Neural cell (in vitro differentiated cells): Measurements from ENCODE around the gene ELMO1. TPM values are rescaled to one million over a fixed set of nuclear protein-coding genes. Genes with fewer than 3 reads are reported as not detected.
A peak's percentile ranks its signal among the peaks of the same experiment; 100 is the strongest.

Source experiments
- H2AFZ ChIP-seq: fragments of 200-600, 300-800 bp; sonication (generic), shearing (Covaris generic); 2 replicates; pipeline ENCODE4 v1.6.0; 2014; ENCODE audit warnings: low read depth, mild to moderate bottlenecking, antibody characterized with exemption, low read length, moderate library complexity
- H3F3A ChIP-seq: fragments of 200-600 bp; shearing (Covaris generic); 2 replicates; pipeline ENCODE4 v1.6.1; 2016; ENCODE audit warnings: mild to moderate bottlenecking, moderate library complexity, mixed read lengths, antibody characterized with exemption, low read length; ENCODE audit not compliant: insufficient read depth, poor library complexity, severe bottlenecking
- H3K27ac ChIP-seq: fragments of 200-600, 300-800 bp; sonication (generic), shearing (Covaris generic); 2 replicates; pipeline ENCODE4 v1.5.1; 2014; ENCODE audit warnings: mild to moderate bottlenecking, low read length, moderate library complexity
- H3K27me3 ChIP-seq: fragments of 300-800, 200-600 bp; sonication (generic), shearing (Covaris generic); 2 replicates; pipeline ENCODE4 v1.6.0; 2014; ENCODE audit warnings: mild to moderate bottlenecking, low read depth, low read length, moderate library complexity; ENCODE audit not compliant: insufficient read depth
- H3K36me3 ChIP-seq: fragments of 300-800, 200-600 bp; sonication (generic), shearing (Covaris generic); 2 replicates; pipeline ENCODE4 v1.5.1; 2014; ENCODE audit warnings: mild to moderate bottlenecking, antibody characterized with exemption, low read length, moderate library complexity; ENCODE audit not compliant: insufficient read depth
- H3K4me2 ChIP-seq: fragments of 300-800, 200-600 bp; sonication (generic), shearing (Covaris generic); 2 replicates; pipeline ENCODE4 v1.6.0; 2014; ENCODE audit warnings: mild to moderate bottlenecking, low read length
- H3K4me3 ChIP-seq: fragments of 300-800, 200-600 bp; sonication (generic), shearing (Covaris generic); 2 replicates; pipeline ENCODE4 v1.5.1; 2014; ENCODE audit warnings: mild to moderate bottlenecking, low read length, moderate library complexity
- H3K79me2 ChIP-seq: fragments of 200-600 bp; shearing (Covaris generic); replicated peaks from 2 replicates; pipeline ENCODE4 v1.6.0; 2014; ENCODE audit warnings: mild to moderate bottlenecking, low read length, moderate library complexity; ENCODE audit not compliant: insufficient read depth
- H3K9ac ChIP-seq: fragments of 300-800, 200-600 bp; sonication (generic), shearing (Covaris generic); 2 replicates; pipeline ENCODE4 v1.6.1; 2016; ENCODE audit warnings: mild to moderate bottlenecking, low read length, mixed read lengths
- H3K9me2 ChIP-seq: fragments of 200-600 bp; shearing (Covaris generic); 2 replicates; pipeline ENCODE4 v1.6.1; 2016; ENCODE audit warnings: mild to moderate bottlenecking, low read length, mixed read lengths; ENCODE audit not compliant: insufficient read depth
- H3K9me3 ChIP-seq: fragments of 200-600, 300-800 bp; sonication (generic), shearing (Covaris generic); 2 replicates; pipeline ENCODE4 v1.6.1; 2016; ENCODE audit warnings: mild to moderate bottlenecking, mixed run types, low read length, moderate library complexity, mixed read lengths
- H4K20me1 ChIP-seq: fragments of 200-600 bp; shearing (Covaris generic); 2 replicates; pipeline ENCODE4 v1.6.1; 2016; ENCODE audit warnings: mild to moderate bottlenecking, mixed run types; ENCODE audit not compliant: insufficient read depth
- EP300 ChIP-seq: fragments of 450-650 bp; conservative IDR thresholded peaks from 2 replicates; pipeline ENCODE4 v1.6.1; 2014; ENCODE audit warnings: antibody characterized with exemption, mild to moderate bottlenecking, moderate library complexity; ENCODE audit not compliant: poor library complexity, severe bottlenecking
- EZH2 ChIP-seq: fragments of 200-600, 300-800 bp; shearing (Covaris generic), sonication (generic); IDR thresholded peaks from 2 replicates; pipeline ENCODE4 v1.6.1; 2014; ENCODE audit warnings: antibody characterized with exemption, low read length, borderline replicate concordance, mild to moderate bottlenecking; ENCODE audit not compliant: insufficient read depth, poor library complexity, severe bottlenecking
- MXI1 ChIP-seq: fragments of 450-650 bp; conservative IDR thresholded peaks from 2 replicates; pipeline ENCODE4 v1.6.1; 2014; ENCODE audit warnings: antibody characterized with exemption, mild to moderate bottlenecking; ENCODE audit not compliant: poor library complexity, severe bottlenecking
- POLR2AphosphoS5 ChIP-seq: IDR thresholded peaks from 2 replicates; pipeline ENCODE4 v1.6.1; 2012
- RAD21 ChIP-seq: fragments of 450-650 bp; conservative IDR thresholded peaks from 2 replicates; pipeline ENCODE4 v1.6.1; 2014; ENCODE audit warnings: antibody characterized with exemption, mild to moderate bottlenecking, moderate library complexity
- SMC3 ChIP-seq: fragments of 450-650 bp; conservative IDR thresholded peaks from 2 replicates; pipeline ENCODE4 v1.6.1; 2014; ENCODE audit warnings: antibody characterized with exemption, mild to moderate bottlenecking, moderate library complexity; ENCODE audit not compliant: poor library complexity
- TAF1 ChIP-seq: IDR thresholded peaks from 2 replicates; pipeline ENCODE4 v1.6.1; 2012; ENCODE audit warnings: low read depth
- polyA plus RNA-seq: library from polyadenylated mRNA; depleted of rRNA; stranded (reverse); fragments of >200 nt; gene quantifications from 2 replicates; pipeline ENCODE4 v1.2.3, GENCODE V29; 2014
- TF ChIP-seq, protein P1 (sequence below): fragments of 450-650 bp; IDR thresholded peaks from 2 replicates; pipeline ENCODE4 v1.5.1; 2014; ENCODE audit warnings: antibody characterized with exemption, mild to moderate bottlenecking, moderate library complexity; ENCODE audit not compliant: poor library complexity, severe bottlenecking
- TF ChIP-seq, protein P2 (sequence below): IDR thresholded peaks from 2 replicates; pipeline ENCODE4 v1.6.1; 2012; ENCODE audit warnings: borderline replicate concordance

ELMO1 gene
- polyA plus RNA-seq, 1 donor from 2014 or later: 12.2 TPM

DNA sequence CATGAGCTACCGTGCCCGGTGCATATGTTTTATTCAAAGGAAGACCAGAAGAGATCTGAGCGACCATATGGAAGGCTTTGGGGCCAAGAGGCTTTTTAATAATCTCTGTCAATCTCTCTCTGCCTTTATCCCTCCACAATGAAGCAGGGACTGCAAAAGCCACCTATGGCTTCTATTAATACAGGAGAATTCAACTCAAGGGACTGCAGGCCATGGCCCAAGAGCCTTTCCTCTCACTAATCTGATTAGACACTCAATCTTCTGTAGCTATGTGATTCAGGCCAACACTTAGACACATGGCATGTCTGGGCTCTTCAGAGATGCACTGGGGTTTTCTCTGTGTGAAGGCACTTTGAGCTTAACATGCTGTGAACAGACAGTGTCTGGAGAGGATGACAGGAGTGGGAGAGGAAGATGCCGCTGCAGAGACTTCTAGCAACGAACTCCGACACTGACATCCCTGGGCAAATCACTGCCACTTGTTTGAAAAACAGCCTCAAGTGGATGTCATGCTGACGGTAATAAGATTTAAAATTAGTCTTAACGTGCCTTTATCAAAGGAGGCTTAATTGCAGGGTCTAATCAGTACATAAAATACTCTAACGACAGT, 609.9 kb downstream of the ELMO1 start:
- H3K9ac ChIP-seq: peak overlapping the region; percentile 23
- no peak overlapping the region for H2AFZ ChIP-seq
- H3K9me2 ChIP-seq: no peaks in the 10 kb centered on the region
- peak overlapping the region; percentile 57 for H3K27ac ChIP-seq
- no peak overlapping the region for H3K4me3 ChIP-seq
- H3F3A ChIP-seq: no peaks in the 10 kb centered on the region
- TF ChIP-seq, protein P1, sequence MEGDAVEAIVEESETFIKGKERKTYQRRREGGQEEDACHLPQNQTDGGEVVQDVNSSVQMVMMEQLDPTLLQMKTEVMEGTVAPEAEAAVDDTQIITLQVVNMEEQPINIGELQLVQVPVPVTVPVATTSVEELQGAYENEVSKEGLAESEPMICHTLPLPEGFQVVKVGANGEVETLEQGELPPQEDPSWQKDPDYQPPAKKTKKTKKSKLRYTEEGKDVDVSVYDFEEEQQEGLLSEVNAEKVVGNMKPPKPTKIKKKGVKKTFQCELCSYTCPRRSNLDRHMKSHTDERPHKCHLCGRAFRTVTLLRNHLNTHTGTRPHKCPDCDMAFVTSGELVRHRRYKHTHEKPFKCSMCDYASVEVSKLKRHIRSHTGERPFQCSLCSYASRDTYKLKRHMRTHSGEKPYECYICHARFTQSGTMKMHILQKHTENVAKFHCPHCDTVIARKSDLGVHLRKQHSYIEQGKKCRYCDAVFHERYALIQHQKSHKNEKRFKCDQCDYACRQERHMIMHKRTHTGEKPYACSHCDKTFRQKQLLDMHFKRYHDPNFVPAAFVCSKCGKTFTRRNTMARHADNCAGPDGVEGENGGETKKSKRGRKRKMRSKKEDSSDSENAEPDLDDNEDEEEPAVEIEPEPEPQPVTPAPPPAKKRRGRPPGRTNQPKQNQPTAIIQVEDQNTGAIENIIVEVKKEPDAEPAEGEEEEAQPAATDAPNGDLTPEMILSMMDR: no peak
- TF ChIP-seq TAF1 (no peak), MXI1 (no peak), SMC3 (no peak), EZH2 (no peak), RAD21 (no peak), EP300 (peak; percentile 67), POLR2AphosphoS5 (peak; percentile 41)
- TF ChIP-seq, protein P2, sequence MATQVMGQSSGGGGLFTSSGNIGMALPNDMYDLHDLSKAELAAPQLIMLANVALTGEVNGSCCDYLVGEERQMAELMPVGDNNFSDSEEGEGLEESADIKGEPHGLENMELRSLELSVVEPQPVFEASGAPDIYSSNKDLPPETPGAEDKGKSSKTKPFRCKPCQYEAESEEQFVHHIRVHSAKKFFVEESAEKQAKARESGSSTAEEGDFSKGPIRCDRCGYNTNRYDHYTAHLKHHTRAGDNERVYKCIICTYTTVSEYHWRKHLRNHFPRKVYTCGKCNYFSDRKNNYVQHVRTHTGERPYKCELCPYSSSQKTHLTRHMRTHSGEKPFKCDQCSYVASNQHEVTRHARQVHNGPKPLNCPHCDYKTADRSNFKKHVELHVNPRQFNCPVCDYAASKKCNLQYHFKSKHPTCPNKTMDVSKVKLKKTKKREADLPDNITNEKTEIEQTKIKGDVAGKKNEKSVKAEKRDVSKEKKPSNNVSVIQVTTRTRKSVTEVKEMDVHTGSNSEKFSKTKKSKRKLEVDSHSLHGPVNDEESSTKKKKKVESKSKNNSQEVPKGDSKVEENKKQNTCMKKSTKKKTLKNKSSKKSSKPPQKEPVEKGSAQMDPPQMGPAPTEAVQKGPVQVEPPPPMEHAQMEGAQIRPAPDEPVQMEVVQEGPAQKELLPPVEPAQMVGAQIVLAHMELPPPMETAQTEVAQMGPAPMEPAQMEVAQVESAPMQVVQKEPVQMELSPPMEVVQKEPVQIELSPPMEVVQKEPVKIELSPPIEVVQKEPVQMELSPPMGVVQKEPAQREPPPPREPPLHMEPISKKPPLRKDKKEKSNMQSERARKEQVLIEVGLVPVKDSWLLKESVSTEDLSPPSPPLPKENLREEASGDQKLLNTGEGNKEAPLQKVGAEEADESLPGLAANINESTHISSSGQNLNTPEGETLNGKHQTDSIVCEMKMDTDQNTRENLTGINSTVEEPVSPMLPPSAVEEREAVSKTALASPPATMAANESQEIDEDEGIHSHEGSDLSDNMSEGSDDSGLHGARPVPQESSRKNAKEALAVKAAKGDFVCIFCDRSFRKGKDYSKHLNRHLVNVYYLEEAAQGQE: no peak
- H3K79me2 ChIP-seq: no peaks in the 10 kb centered on the region
- no peak overlapping the region for H3K4me2 ChIP-seq
- no peaks in the 10 kb centered on the region for H3K9me3 ChIP-seq
- no peaks in the 10 kb centered on the region for H3K36me3 ChIP-seq
- H4K20me1 ChIP-seq: no peaks in the 10 kb centered on the region
- H3K27me3 ChIP-seq: no peaks in the 10 kb centered on the region

DNA sequence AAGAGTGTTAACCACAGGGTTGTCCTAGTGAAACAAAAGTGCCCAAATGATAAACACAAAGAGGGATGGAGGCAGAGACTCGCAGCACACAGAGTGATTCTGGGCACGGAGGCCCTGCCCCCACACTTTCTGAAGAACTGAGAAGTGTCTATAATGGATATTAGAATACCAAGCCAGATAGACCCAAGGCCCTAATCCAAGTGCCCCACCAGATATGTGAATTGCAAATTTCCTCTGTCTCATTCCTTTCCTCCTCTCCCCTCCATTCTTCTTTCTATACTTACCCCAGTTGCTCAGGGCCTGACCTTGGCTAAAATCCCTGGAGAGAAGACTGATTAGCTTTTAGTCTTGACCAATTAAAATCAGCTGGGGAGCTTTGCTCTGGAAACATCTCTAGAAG, 617.6 kb downstream of the ELMO1 start:
- TF ChIP-seq, protein P2: no peak
- TF ChIP-seq EZH2 (no peak), SMC3 (no peak), RAD21 (no peak), EP300 (no peak), MXI1 (no peak), TAF1 (no peak), POLR2AphosphoS5 (no peak)
- TF ChIP-seq, protein P1: no peak
- H3K4me2 ChIP-seq: no peak overlapping the region
- no peak overlapping the region for H3K9ac ChIP-seq
- no peaks in the 10 kb centered on the region for H4K20me1 ChIP-seq
- no peaks in the 10 kb centered on the region for H3K36me3 ChIP-seq
- no peak overlapping the region for H2AFZ ChIP-seq
- no peak overlapping the region for H3K4me3 ChIP-seq
- no peaks in the 10 kb centered on the region for H3K9me3 ChIP-seq
- no peaks in the 10 kb centered on the region for H3K27me3 ChIP-seq
- no peaks in the 10 kb centered on the region for H3K79me2 ChIP-seq
- H3K27ac ChIP-seq: no peak overlapping the region
- no peaks in the 10 kb centered on the region for H3F3A ChIP-seq
- H3K9me2 ChIP-seq: no peaks in the 10 kb centered on the region
